ENCODE measurements around the gene ZMYND8.

The ZMYND8 gene

DNA sequence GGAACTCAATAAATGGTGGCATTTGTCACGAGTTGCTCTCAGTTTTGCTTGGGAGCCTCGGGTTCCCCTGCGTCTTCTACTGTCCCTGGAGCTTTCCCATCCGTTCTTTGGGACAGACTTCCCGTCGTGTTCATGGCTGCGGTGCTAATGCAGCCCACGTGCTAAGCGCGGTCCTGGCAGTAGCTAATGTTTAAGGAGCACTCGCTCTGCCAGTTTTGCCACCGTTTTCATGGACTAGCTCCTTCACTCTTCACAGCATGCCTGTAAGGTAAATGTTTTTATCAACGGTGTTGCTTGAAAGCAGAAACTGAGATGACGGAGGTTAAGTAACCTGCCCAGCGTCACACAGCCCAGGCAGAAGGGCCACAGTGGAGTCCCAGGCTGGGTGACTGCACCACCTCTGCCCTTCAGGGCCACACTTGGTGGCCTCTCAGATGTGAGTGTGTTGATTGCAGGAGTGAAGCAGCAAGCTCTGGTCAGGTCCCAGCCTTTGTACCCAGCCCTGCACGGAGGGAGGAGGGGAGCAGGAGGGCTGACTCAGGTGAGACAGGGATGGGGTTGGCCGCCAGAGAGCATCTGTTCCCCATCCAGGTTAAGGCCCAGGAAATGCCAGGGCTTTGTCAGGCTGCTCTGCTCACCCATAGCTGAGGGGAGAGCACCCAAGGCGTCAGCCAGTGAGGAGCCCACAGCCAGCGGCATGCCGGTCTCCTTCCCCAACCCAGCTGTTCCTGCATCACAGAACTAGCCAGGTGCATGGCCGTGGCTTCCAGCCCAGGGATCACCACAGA, 181.8 kb downstream of the ZMYND8 start (continued):
- TF ChIP-seq, protein P1, sequence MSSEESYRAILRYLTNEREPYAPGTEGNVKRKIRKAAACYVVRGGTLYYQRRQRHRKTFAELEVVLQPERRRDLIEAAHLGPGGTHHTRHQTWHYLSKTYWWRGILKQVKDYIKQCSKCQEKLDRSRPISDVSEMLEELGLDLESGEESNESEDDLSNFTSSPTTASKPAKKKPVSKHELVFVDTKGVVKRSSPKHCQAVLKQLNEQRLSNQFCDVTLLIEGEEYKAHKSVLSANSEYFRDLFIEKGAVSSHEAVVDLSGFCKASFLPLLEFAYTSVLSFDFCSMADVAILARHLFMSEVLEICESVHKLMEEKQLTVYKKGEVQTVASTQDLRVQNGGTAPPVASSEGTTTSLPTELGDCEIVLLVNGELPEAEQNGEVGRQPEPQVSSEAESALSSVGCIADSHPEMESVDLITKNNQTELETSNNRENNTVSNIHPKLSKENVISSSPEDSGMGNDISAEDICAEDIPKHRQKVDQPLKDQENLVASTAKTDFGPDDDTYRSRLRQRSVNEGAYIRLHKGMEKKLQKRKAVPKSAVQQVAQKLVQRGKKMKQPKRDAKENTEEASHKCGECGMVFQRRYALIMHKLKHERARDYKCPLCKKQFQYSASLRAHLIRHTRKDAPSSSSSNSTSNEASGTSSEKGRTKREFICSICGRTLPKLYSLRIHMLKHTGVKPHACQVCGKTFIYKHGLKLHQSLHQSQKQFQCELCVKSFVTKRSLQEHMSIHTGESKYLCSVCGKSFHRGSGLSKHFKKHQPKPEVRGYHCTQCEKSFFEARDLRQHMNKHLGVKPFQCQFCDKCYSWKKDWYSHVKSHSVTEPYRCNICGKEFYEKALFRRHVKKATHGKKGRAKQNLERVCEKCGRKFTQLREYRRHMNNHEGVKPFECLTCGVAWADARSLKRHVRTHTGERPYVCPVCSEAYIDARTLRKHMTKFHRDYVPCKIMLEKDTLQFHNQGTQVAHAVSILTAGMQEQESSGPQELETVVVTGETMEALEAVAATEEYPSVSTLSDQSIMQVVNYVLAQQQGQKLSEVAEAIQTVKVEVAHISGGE (tag by site-specific recombination; conservative IDR thresholded peaks at IDR 0.05; ENCODE audit: low read depth): no peak
- TF ChIP-seq AEBP2 (tag by site-specific recombination; IDR thresholded peaks at IDR 0.05; ENCODE audit: borderline replicate concordance) (no peak), ZNF146 (tag by site-specific recombination; IDR thresholded peaks at IDR 0.05) (no peak), IKZF3 (tag by site-specific recombination; IDR thresholded peaks at IDR 0.05) (no peak), WT1 (tag by site-specific recombination; IDR thresholded peaks at IDR 0.05) (no peak), KLF9 (tag by site-specific recombination; IDR thresholded peaks at IDR 0.05; ENCODE audit: low read depth) (no peak)
- TF ChIP-seq, protein P2, sequence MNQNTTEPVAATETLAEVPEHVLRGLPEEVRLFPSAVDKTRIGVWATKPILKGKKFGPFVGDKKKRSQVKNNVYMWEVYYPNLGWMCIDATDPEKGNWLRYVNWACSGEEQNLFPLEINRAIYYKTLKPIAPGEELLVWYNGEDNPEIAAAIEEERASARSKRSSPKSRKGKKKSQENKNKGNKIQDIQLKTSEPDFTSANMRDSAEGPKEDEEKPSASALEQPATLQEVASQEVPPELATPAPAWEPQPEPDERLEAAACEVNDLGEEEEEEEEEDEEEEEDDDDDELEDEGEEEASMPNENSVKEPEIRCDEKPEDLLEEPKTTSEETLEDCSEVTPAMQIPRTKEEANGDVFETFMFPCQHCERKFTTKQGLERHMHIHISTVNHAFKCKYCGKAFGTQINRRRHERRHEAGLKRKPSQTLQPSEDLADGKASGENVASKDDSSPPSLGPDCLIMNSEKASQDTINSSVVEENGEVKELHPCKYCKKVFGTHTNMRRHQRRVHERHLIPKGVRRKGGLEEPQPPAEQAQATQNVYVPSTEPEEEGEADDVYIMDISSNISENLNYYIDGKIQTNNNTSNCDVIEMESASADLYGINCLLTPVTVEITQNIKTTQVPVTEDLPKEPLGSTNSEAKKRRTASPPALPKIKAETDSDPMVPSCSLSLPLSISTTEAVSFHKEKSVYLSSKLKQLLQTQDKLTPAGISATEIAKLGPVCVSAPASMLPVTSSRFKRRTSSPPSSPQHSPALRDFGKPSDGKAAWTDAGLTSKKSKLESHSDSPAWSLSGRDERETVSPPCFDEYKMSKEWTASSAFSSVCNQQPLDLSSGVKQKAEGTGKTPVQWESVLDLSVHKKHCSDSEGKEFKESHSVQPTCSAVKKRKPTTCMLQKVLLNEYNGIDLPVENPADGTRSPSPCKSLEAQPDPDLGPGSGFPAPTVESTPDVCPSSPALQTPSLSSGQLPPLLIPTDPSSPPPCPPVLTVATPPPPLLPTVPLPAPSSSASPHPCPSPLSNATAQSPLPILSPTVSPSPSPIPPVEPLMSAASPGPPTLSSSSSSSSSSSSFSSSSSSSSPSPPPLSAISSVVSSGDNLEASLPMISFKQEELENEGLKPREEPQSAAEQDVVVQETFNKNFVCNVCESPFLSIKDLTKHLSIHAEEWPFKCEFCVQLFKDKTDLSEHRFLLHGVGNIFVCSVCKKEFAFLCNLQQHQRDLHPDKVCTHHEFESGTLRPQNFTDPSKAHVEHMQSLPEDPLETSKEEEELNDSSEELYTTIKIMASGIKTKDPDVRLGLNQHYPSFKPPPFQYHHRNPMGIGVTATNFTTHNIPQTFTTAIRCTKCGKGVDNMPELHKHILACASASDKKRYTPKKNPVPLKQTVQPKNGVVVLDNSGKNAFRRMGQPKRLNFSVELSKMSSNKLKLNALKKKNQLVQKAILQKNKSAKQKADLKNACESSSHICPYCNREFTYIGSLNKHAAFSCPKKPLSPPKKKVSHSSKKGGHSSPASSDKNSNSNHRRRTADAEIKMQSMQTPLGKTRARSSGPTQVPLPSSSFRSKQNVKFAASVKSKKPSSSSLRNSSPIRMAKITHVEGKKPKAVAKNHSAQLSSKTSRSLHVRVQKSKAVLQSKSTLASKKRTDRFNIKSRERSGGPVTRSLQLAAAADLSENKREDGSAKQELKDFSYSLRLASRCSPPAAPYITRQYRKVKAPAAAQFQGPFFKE (tag by site-specific recombination; IDR thresholded peaks at IDR 0.05; ENCODE audit: borderline replicate concordance): no peak

- POLR2A ChIA-PET: no interaction called here
- TF ChIP-seq MZF1 (tag by site-specific recombination; IDR thresholded peaks at IDR 0.05; ENCODE audit: borderline replicate concordance) (no peak), ZNF544 (tag by site-specific recombination; IDR thresholded peaks at IDR 0.05) (no peak), ZNF514 (tag by site-specific recombination; IDR thresholded peaks at IDR 0.05) (no peak), ZNF138 (tag by site-specific recombination; IDR thresholded peaks at IDR 0.05; ENCODE audit: borderline replicate concordance) (no peak), ZNF416 (tag by site-specific recombination; IDR thresholded peaks at IDR 0.05) (no peak), ZNF473 (tag by site-specific recombination; IDR thresholded peaks at IDR 0.05) (no peak), GLIS1 (tag by site-specific recombination; IDR thresholded peaks at IDR 0.05) (0 out of 2 replicates have a peak, but pooled peaks have one; percentile 9)
- TF ChIP-seq, protein P3, sequence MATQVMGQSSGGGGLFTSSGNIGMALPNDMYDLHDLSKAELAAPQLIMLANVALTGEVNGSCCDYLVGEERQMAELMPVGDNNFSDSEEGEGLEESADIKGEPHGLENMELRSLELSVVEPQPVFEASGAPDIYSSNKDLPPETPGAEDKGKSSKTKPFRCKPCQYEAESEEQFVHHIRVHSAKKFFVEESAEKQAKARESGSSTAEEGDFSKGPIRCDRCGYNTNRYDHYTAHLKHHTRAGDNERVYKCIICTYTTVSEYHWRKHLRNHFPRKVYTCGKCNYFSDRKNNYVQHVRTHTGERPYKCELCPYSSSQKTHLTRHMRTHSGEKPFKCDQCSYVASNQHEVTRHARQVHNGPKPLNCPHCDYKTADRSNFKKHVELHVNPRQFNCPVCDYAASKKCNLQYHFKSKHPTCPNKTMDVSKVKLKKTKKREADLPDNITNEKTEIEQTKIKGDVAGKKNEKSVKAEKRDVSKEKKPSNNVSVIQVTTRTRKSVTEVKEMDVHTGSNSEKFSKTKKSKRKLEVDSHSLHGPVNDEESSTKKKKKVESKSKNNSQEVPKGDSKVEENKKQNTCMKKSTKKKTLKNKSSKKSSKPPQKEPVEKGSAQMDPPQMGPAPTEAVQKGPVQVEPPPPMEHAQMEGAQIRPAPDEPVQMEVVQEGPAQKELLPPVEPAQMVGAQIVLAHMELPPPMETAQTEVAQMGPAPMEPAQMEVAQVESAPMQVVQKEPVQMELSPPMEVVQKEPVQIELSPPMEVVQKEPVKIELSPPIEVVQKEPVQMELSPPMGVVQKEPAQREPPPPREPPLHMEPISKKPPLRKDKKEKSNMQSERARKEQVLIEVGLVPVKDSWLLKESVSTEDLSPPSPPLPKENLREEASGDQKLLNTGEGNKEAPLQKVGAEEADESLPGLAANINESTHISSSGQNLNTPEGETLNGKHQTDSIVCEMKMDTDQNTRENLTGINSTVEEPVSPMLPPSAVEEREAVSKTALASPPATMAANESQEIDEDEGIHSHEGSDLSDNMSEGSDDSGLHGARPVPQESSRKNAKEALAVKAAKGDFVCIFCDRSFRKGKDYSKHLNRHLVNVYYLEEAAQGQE (tag by site-specific recombination; IDR thresholded peaks at IDR 0.05): no peak
- TF ChIP-seq, protein P4, sequence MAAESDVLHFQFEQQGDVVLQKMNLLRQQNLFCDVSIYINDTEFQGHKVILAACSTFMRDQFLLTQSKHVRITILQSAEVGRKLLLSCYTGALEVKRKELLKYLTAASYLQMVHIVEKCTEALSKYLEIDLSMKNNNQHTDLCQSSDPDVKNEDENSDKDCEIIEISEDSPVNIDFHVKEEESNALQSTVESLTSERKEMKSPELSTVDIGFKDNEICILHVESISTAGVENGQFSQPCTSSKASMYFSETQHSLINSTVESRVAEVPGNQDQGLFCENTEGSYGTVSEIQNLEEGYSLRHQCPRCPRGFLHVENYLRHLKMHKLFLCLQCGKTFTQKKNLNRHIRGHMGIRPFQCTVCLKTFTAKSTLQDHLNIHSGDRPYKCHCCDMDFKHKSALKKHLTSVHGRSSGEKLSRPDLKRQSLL (tag by site-specific recombination; IDR thresholded peaks at IDR 0.05): 0 out of 2 replicates have a peak, but pooled peaks have one; percentile 25
- H3K9me3 ChIP-seq (ENCODE audit: control insufficient read depth, insufficient read depth, low read depth, low read length): no peaks in the 10 kb centered on the region
- no peak overlapping the region for H3K4me3 ChIP-seq (ENCODE audit: low read depth, low read length)
- H3K4me1 ChIP-seq (ENCODE audit: control insufficient read depth, insufficient read depth, low read length): no peaks in the 10 kb centered on the region
- no peak overlapping the region for H3K27ac ChIP-seq (ENCODE audit: extremely low read depth, low read depth, low read length)
- CTCF ChIA-PET: interaction anchor here (0.7 kb wide), 1 partner anchor 168 kb away, joined by 3 read pairs; no protein-coding TSS in a partner anchor
- peaks cover 0 to 8% of the 10 kb centered on the region in 2 experiments; a peak in 1 of 3 replicates for H3K36me3 ChIP-seq (ENCODE audit: control insufficient read depth in 2 of 2, insufficient read depth in 1 of 2, low read length in 2 of 2)
These were observed 182.8 kb downstream of the ZMYND8 start for GRCh38 chr20:47173596-47174216.

Measured in HEK293 (cell line).